GM19351 (cell line): Measurements from ENCODE around the gene GDNF.
A peak's percentile ranks its signal among the peaks of the same experiment; 100 is the strongest.

Experiments used
- ATAC-seq: cut with Tn5 transposase; IDR thresholded peaks from one replicate; pipeline ENCODE4 v1.9.1; 2021; ENCODE audit warnings: mild to moderate bottlenecking, moderate library complexity; ENCODE audit not compliant: unreplicated experiment

The GDNF gene

GRCh38 chr5:37847978-37848425, 8.2 kb upstream of the GDNF start:
- peak; percentile 68 for ATAC-seq

GRCh38 chr5:37846786-37847310, 7.0 kb upstream of the GDNF start:
- ATAC-seq: no peak

- ATAC-seq: no peak
These were observed 4.2 kb upstream of the GDNF start for GRCh38 chr5:37844009-37844408.

- no peak for ATAC-seq
These were observed 2.2 kb upstream of the GDNF start for GRCh38 chr5:37842048-37842447.

- ATAC-seq: no peak
These were observed 1.4 kb upstream of the GDNF start for GRCh38 chr5:37841203-37841602.

GRCh38 chr5:37840053-37841034, 503 bp upstream of the GDNF start:
- no peak for ATAC-seq

- ATAC-seq: no peak
These were observed 904 bp downstream of the GDNF start for GRCh38 chr5:37838933-37839341.

- no peak for ATAC-seq
These were observed 1.5 kb downstream of the GDNF start for GRCh38 chr5:37838152-37838932.

GRCh38 chr5:37837414-37838032, 2.3 kb downstream of the GDNF start:
- ATAC-seq: peak; percentile 66

GRCh38 chr5:37836592-37837413, 3.0 kb downstream of the GDNF start:
- peak; percentile 22 for ATAC-seq

- ATAC-seq: no peak
These were observed 3.6 kb downstream of the GDNF start for GRCh38 chr5:37836235-37836591.

GRCh38 chr5:37835380-37835973, 4.4 kb downstream of the GDNF start:
- no peak for ATAC-seq

- ATAC-seq: no peak
These were observed 5.1 kb downstream of the GDNF start for GRCh38 chr5:37834542-37835379.

GRCh38 chr5:37833990-37834389, 5.9 kb downstream of the GDNF start:
- no peak for ATAC-seq

- ATAC-seq: no peak
These were observed 7.9 kb downstream of the GDNF start for GRCh38 chr5:37831821-37832534.

- ATAC-seq: no peak
These were observed 9.5 kb downstream of the GDNF start for GRCh38 chr5:37830348-37830747.

GRCh38 chr5:37825334-37825915, 14.4 kb downstream of the GDNF start:
- ATAC-seq: no peak
